ENCODE measurements around the gene RPL13.
"Not testable (repeated sequence)": the region's sequence is repeated elsewhere in the genome, so short reads cannot be mapped to it uniquely, and the experiment has no call there.

The RPL13 gene

GRCh38 chr16:89562939-89563338 lies 2.5 kb downstream of the RPL13 start:
- DNase-seq (ENCODE audit: low read depth in 2 of 2): no peak

GRCh38 chr16:89563639-89564392 lies 3.3 kb downstream of the RPL13 start:
- no peak for DNase-seq (ENCODE audit: low read depth in 2 of 2)

GRCh38 chr16:89564476-89565255 lies 4.2 kb downstream of the RPL13 start:
- no peak for DNase-seq (ENCODE audit: low read depth in 2 of 2)

GRCh38 chr16:89565256-89565505 lies 4.7 kb downstream of the RPL13 start:
- no peak for DNase-seq (ENCODE audit: low read depth in 2 of 2)

- DNase-seq (ENCODE audit: low read depth in 2 of 2): peak in 1 of 2 donors; percentile 21
These were observed 5.3 kb downstream of the RPL13 start for GRCh38 chr16:89565506-89566372.

GRCh38 chr16:89567656-89568594 lies 7.4 kb downstream of the RPL13 start:
- DNase-seq (ENCODE audit: low read depth in 2 of 2): no peak

GRCh38 chr16:89569506-89570341 lies 9.2 kb downstream of the RPL13 start:
- no peak for DNase-seq (ENCODE audit: low read depth in 2 of 2)

- DNase-seq (ENCODE audit: low read depth in 2 of 2): no peak
These were observed 10.0 kb downstream of the RPL13 start for GRCh38 chr16:89570342-89570923.

- not testable (repeated sequence) for DNase-seq (ENCODE audit: low read depth in 2 of 2)
These were observed 10.6 kb downstream of the RPL13 start for GRCh38 chr16:89570983-89571598.

- DNase-seq (ENCODE audit: low read depth in 2 of 2): no peak
These were observed 11.2 kb downstream of the RPL13 start for GRCh38 chr16:89571636-89572035.

- no peak for DNase-seq (ENCODE audit: low read depth in 2 of 2)
These were observed 11.6 kb downstream of the RPL13 start for GRCh38 chr16:89572073-89572484.

GRCh38 chr16:89572485-89573205 lies 12.2 kb downstream of the RPL13 start:
- DNase-seq (ENCODE audit: low read depth in 2 of 2): no peak

GRCh38 chr16:89573826-89574680 lies 13.6 kb downstream of the RPL13 start:
- no peak for DNase-seq (ENCODE audit: low read depth in 2 of 2)

- no peak for DNase-seq (ENCODE audit: low read depth in 2 of 2)
These were observed 14.3 kb downstream of the RPL13 start for GRCh38 chr16:89574681-89575246.

GRCh38 chr16:89575247-89576152 lies 15.0 kb downstream of the RPL13 start, which contains the start of gene CPNE7:
Gene CPNE7 (plus strand): TSS chr16:89575758. CDS start chr16:89575898, 140 bp downstream.
- no peak for DNase-seq (ENCODE audit: low read depth in 2 of 2)
